GM12878 (cell line): ENCODE data around the gene ENTPD6. TPM values are rescaled to one million over a fixed set of nuclear protein-coding genes. Genes with fewer than 3 reads are reported as not detected.

ENCODE experiments used
- ATAC-seq: fragments of 200-7000 bp; cut with Tn5 transposase; 3 replicates; pipeline ENCODE4 v1.9.1; 2020; ENCODE audit warnings: mild to moderate bottlenecking, moderate library complexity
- BruUV-seq: library from RNA; stranded (reverse); fragments of 400-500 nt; replicated peaks from 2 replicates; lab custom pipeline; 2021; lab: Mats Ljungman, UMichigan
- CTCF ChIA-PET: fragments of 300-600 bp; sonication (Branson Sonifier 250); formaldehyde crosslinking; extraction: SDS; loops from one replicate; lab custom pipeline; 2021; ENCODE audit warnings: inconsistent platforms; lab: Yijun Ruan, JAX
- POLR2A ChIA-PET: fragments of 350-600 bp; formaldehyde crosslinking; extraction: SDS; loops from one replicate; lab custom pipeline; 2021; ENCODE audit warnings: inconsistent platforms; lab: Charles Lee
- RAD21 ChIA-PET: fragments of 300-600 bp; sonication (Branson Sonifier 250); formaldehyde crosslinking; loops from one replicate; lab custom pipeline; 2023; ENCODE audit warnings: antibody characterized with exemption; ENCODE audit not compliant: unreplicated experiment; lab: Charles Lee
- SMC1A ChIA-PET: fragments of 300-600 bp; sonication (Branson Sonifier 250); formaldehyde crosslinking; loops from one replicate; lab custom pipeline; 2023; ENCODE audit not compliant: unreplicated experiment, uncharacterized antibody; lab: Charles Lee
- DNase-seq: peaks from one replicate; pipeline ENCODE4 v3.0.0-alpha.2; 2011; ENCODE audit warnings: low read depth, low spot score
- FAIRE-seq: peaks from 3 replicates; lab custom pipeline; 2011; peaks lifted over from hg19 to GRCh38; lab: Jason Lieb, UNC
- H2AFZ ChIP-seq: 2 replicates; pipeline ENCODE4 v1.6.0; 2011; ENCODE audit warnings: low read depth, low read length, control low read depth; ENCODE audit not compliant: control insufficient read depth
- H3K27ac ChIP-seq: 2 replicates; pipeline ENCODE4 v1.5.1; 2011; ENCODE audit warnings: control low read depth; ENCODE audit not compliant: control insufficient read depth, insufficient read depth
- H3K27me3 ChIP-seq, 2 experiments: replicated peaks in 1 of 2; 2 replicates each; pipeline versions ENCODE4 v1.6.0 to v1.6.1; 2011; ENCODE audit warnings: low read length in 1 of 2; ENCODE audit not compliant: control insufficient read depth in 2 of 2, insufficient read depth in 2 of 2
- H3K36me3 ChIP-seq, 2 experiments: 2 replicates each; pipeline ENCODE4 v1.5.1; 2011; ENCODE audit warnings: low read length in 1 of 2; ENCODE audit not compliant: control insufficient read depth in 2 of 2, insufficient read depth in 2 of 2
- H3K4me1 ChIP-seq: 2 replicates; pipeline ENCODE4 v1.6.1; 2011; ENCODE audit warnings: mild to moderate bottlenecking, low read length, moderate library complexity, mixed read lengths; ENCODE audit not compliant: control insufficient read depth, insufficient read depth
- H3K4me2 ChIP-seq: 2 replicates; pipeline ENCODE4 v1.6.0; 2011; ENCODE audit warnings: control low read depth; ENCODE audit not compliant: control insufficient read depth, insufficient read depth
- H3K4me3 ChIP-seq: fragments of 200-600 bp; sonication (generic); 2 replicates; pipeline ENCODE4 v1.5.1; 2016
- H3K79me2 ChIP-seq: 2 replicates; pipeline ENCODE4 v1.6.0; 2011; ENCODE audit warnings: low read length; ENCODE audit not compliant: control insufficient read depth, insufficient read depth
- H3K9ac ChIP-seq: 2 replicates; pipeline ENCODE4 v1.8.0; 2011; ENCODE audit warnings: low read length, control low read depth, mixed read lengths; ENCODE audit not compliant: control insufficient read depth, insufficient read depth
- H3K9me3 ChIP-seq: replicated peaks from 3 replicates; pipeline ENCODE4 v1.5.1; 2011; ENCODE audit warnings: mild to moderate bottlenecking, low read length; ENCODE audit not compliant: control insufficient read depth, insufficient read depth
- H4K20me1 ChIP-seq: 2 replicates; pipeline ENCODE4 v1.6.0; 2011; ENCODE audit not compliant: control insufficient read depth, insufficient read depth
- CREM ChIP-seq: IDR thresholded peaks from 2 replicates; pipeline ENCODE4 v1.6.1; 2014; ENCODE audit warnings: antibody characterized with exemption, low read depth
- CTCF ChIP-seq, 3 experiments: IDR thresholded peaks in 2 of 3; conservative IDR thresholded peaks in 1 of 3; 2 replicates each; pipeline ENCODE4 v1.5.1; 2011; ENCODE audit warnings: low read depth in 3 of 3, low read length in 3 of 3, mild to moderate bottlenecking in 3 of 3, control low read depth in 2 of 3, moderate library complexity in 2 of 3, inconsistent platforms in 1 of 3, mixed read lengths in 1 of 3; ENCODE audit not compliant: control insufficient read depth in 2 of 3, insufficient read depth in 1 of 3; ENCODE audit errors: extremely low read depth in 1 of 3
- POU2F2 ChIP-seq: IDR thresholded peaks from 3 replicates; pipeline ENCODE4 v1.6.1; 2011; ENCODE audit warnings: low read depth, mild to moderate bottlenecking, low read length, borderline replicate concordance
- RAD21 ChIP-seq: IDR thresholded peaks from 2 replicates; pipeline ENCODE4 v1.6.1; 2011; ENCODE audit warnings: mild to moderate bottlenecking, low read depth, low read length, moderate library complexity; ENCODE audit not compliant: insufficient read depth
- RELB ChIP-seq: fragments of 450-650 bp; IDR thresholded peaks from 2 replicates; pipeline ENCODE4 v1.6.1; 2017; ENCODE audit warnings: low read depth, mild to moderate bottlenecking, moderate library complexity
- SIX5 ChIP-seq: IDR thresholded peaks from 2 replicates; pipeline ENCODE4 v1.6.1; 2011; ENCODE audit warnings: mild to moderate bottlenecking, low read depth, low read length, moderate library complexity; ENCODE audit not compliant: severe bottlenecking
- ZNF592 ChIP-seq: fragments of 450-650 bp; IDR thresholded peaks from 2 replicates; pipeline ENCODE4 v1.6.1; 2017; ENCODE audit warnings: mild to moderate bottlenecking, moderate library complexity
- WGBS: methylation state at CpG from one replicate; pipeline ENCODE4 v1.1.6; 2016; ENCODE audit warnings: low lambda C conversion rate; ENCODE audit not compliant: insufficient replicate concordance, insufficient coverage; ENCODE audit errors: missing lambda C conversion rate; 5-methylcytosine and 5-hydroxymethylcytosine counted together
- in situ Hi-C: fragments of 300-500 bp; cut with MboI; formaldehyde crosslinking; loops from 9 replicates; pipeline ENCODE4 v1.14.3; 2018; ENCODE audit warnings: mixed read lengths
- intact Hi-C: fragments of 100-400 bp; cut with micrococcal nuclease; formaldehyde crosslinking; loops from one replicate; pipeline ENCODE4 v1.14.2; 2022; ENCODE audit not compliant: unreplicated experiment
- polyA plus RNA-seq, 11 experiments: library from polyadenylated mRNA; depleted of rRNA in 4 of 11; unstranded in 6 of 11; stranded (reverse) in 5 of 11; fragments of >200 nt; fragmentation: Nextera tagmentation in 4 of 11; fragmentation: Illumina TruSeq in 1 of 11; extraction: Ambion mirVana in 4 of 11; extraction: Trizol in 1 of 11; gene quantifications; 1 replicate in 1 of 11; 2 replicates in 10 of 11; pipeline versions ENCODE4 v1.2.1 to v1.2.3, GENCODE V29; 2011 to 2016; ENCODE audit warnings: inconsistent platforms in 2 of 11, missing spikeins in 2 of 11, low read depth in 1 of 11
- total RNA-seq, 4 experiments: library from RNA; depleted of rRNA in 3 of 4; stranded (reverse); fragments of >200 nt in 3 of 4; fragmentation: Illumina TruSeq in 1 of 4; extraction: Trizol in 1 of 4; gene quantifications; 2 replicates each; pipeline versions ENCODE4 v1.2.1 to v1.2.3, GENCODE V29; 2013 to 2021

Gene ENTPD6
- total and polyA plus RNA-seq, 10 of the 15 experiments (the other 5 are each of a cell fraction or from before 2014, with no cell fraction given): 0.53 to 45.4 (median 31.1) TPM

GRCh38 chr20:25249198-25249931 lies 53.9 kb downstream of the ENTPD6 start:
- Histone ChIP-seq H3K9ac (peak overlapping the region; percentile 74), H3K36me3 (no peaks in the 10 kb centered on the region; a peak in 1 of 4 replicates), H4K20me1 (0 out of 2 replicates have a peak, but pooled peaks cover 3% of the 10 kb centered on the region), H3K79me2 (peaks cover 29% of the 10 kb centered on the region), H3K4me2 (peak overlapping the region; percentile 97), H3K27me3 (no peaks in the 10 kb centered on the region), H3K4me1 (peaks cover 28% of the 10 kb centered on the region), H3K9me3 (no peaks in the 10 kb centered on the region), H2AFZ (no peak overlapping the region), H3K4me3 (peak overlapping the region; percentile 91), H3K27ac (no peak overlapping the region)
- DNase-seq (no peak), FAIRE-seq (no peak), ATAC-seq (no peak)
- BruUV-seq: TSS peak; percentile 64
- CTCF ChIA-PET: interaction anchor here (0.6 to 1.3 kb wide), 3 partner anchors 40 to 150 kb away, joined by 3 read pairs; no protein-coding TSS in a partner anchor
- SMC1A ChIA-PET: no interaction called here
- POLR2A ChIA-PET: interaction anchor here (0.7 kb wide), 1 partner anchor 139 kb away, joined by 3 read pairs; no protein-coding TSS in a partner anchor
- intact Hi-C loops: loop anchor here (5.0 to 10.0 kb wide), 2 partner anchors 55 to 148 kb away; partner anchors contain the start of gene ENTPD6
- WGBS: 71% methylated on average over 9 of the region's 9 CpGs
- RAD21 ChIA-PET: interaction anchor here (0.9 kb wide), 2 partner anchors 48 to 149 kb away, joined by 3 read pairs; no protein-coding TSS in a partner anchor
- in situ Hi-C loops: no loop called here
- TF ChIP-seq CTCF (IDR thresholded peaks at IDR 0.05 in 2 of 3, conservative IDR thresholded peaks at IDR 0.05 in 1 of 3; ENCODE audit: control insufficient read depth in 2 of 3, extremely low read depth in 1 of 3, insufficient read depth in 1 of 3, low read depth in 3 of 3, low read length in 3 of 3): peak in 1 of 3 experiments; percentile 12; a peak in 1 of 6 replicates
- TF ChIP-seq SIX5: no peak
- no peak for TF ChIP-seq POU2F2
- TF ChIP-seq CREM: no peak
- no peak for TF ChIP-seq ZNF592
- TF ChIP-seq RAD21: no peak
- TF ChIP-seq RELB: no peak
